Measurements from ENCODE around the gene DHRS13. TPM values are rescaled to one million over a fixed set of nuclear protein-coding genes. Genes with fewer than 3 reads are reported as not detected.

The DHRS13 gene
- total and polyA plus RNA-seq, 10 of the 15 experiments (the other 5 are each of a cell fraction or from before 2014, with no cell fraction given) = 0.18 to 55.2 (median 31.3) TPM; not detected in 1

GRCh38 chr17:28940675-28941074 lies 37.8 kb upstream of the DHRS13 start:
- H3K9ac ChIP-seq (ENCODE audit: control insufficient read depth, insufficient read depth, low read length) = no peak overlapping the region
- WGBS (ENCODE audit: insufficient coverage, insufficient replicate concordance, low lambda C conversion rate, missing lambda C conversion rate) = 30% methylated on average over 3 of the region's 3 CpGs
- no peak for FAIRE-seq
- H2AFZ ChIP-seq (ENCODE audit: control insufficient read depth, low read depth, low read length) = no peak overlapping the region
- H3K79me2 ChIP-seq (ENCODE audit: control insufficient read depth, insufficient read depth, low read length) = peaks cover 86% of the 10 kb centered on the region
- POLR2A ChIA-PET = interaction anchor here (0.6 kb wide), 1 partner anchor 188 kb away, joined by 3 read pairs; no protein-coding TSS in a partner anchor
- in situ Hi-C loops (cut with MboI) = no loop called here
- H3K4me3 ChIP-seq = no peak overlapping the region
- TF ChIP-seq ZZZ3 (IDR thresholded peaks at IDR 0.05; ENCODE audit: control insufficient read depth, insufficient read length, low read depth) (no peak), ZBED1 (IDR thresholded peaks at IDR 0.05; ENCODE audit: borderline replicate concordance) (no peak), POLR2AphosphoS5 (IDR thresholded peaks at IDR 0.05; ENCODE audit: low read length) (no peak), NFYA (IDR thresholded peaks at IDR 0.05; ENCODE audit: borderline replicate concordance, low read depth, low read length) (no peak), EP300 (IDR thresholded peaks at IDR 0.05; ENCODE audit: borderline replicate concordance in 1 of 2, control insufficient read depth in 1 of 2, low read depth in 2 of 2, low read length in 2 of 2) (no peak), SREBF1 (IDR thresholded peaks at IDR 0.05; ENCODE audit: low read length) (no peak), SMC3 (IDR thresholded peaks at IDR 0.05; ENCODE audit: borderline replicate concordance, low read length) (no peak)
- peaks cover 13% of the 10 kb centered on the region for H3K4me1 ChIP-seq (ENCODE audit: control insufficient read depth, insufficient read depth, low read length)
- no peak for ATAC-seq
- no TSS peak for BruUV-seq (replicated peaks)
- H4K20me1 ChIP-seq (ENCODE audit: control insufficient read depth, insufficient read depth) = no peaks in the 10 kb centered on the region
- no peak for DNase-seq (ENCODE audit: low read depth, low spot score)
- RAD21 ChIA-PET (ENCODE audit: unreplicated experiment) = interaction anchor here (0.6 kb wide), 1 partner anchor 17 kb away, joined by 3 read pairs; no protein-coding TSS in a partner anchor
- H3K4me2 ChIP-seq (ENCODE audit: control insufficient read depth, insufficient read depth) = no peak overlapping the region
- H3K27ac ChIP-seq (ENCODE audit: control insufficient read depth, insufficient read depth) = no peak overlapping the region
- H3K27me3 ChIP-seq (replicated peaks in 1 of 2; ENCODE audit: control insufficient read depth in 2 of 2, insufficient read depth in 2 of 2, low read length in 1 of 2) = no peaks in the 10 kb centered on the region
- intact Hi-C loops (cut with micrococcal nuclease; ENCODE audit: unreplicated experiment) = no loop called here
- CTCF ChIA-PET = interaction anchor here (0.9 kb wide), 1 partner anchor 9 kb away, joined by 3 read pairs; no protein-coding TSS in a partner anchor
- no peaks in the 10 kb centered on the region for H3K9me3 ChIP-seq (replicated peaks; ENCODE audit: control insufficient read depth, insufficient read depth, low read length)
- H3K36me3 ChIP-seq (ENCODE audit: control insufficient read depth in 2 of 2, insufficient read depth in 2 of 2, low read length in 1 of 2) = peaks cover 0 to 21% of the 10 kb centered on the region in 2 experiments
- SMC1A ChIA-PET (ENCODE audit: uncharacterized antibody, unreplicated experiment) = interaction anchor here (1.4 to 5.1 kb wide), 2 partner anchors 9 to 13 kb away, joined by 3 to 34 read pairs; no protein-coding TSS in a partner anchor

GRCh38 chr17:28940142-28940541 lies 37.3 kb upstream of the DHRS13 start:
- Histone ChIP-seq H3K4me1 (ENCODE audit: control insufficient read depth, insufficient read depth, low read length) (peaks cover 9% of the 10 kb centered on the region; the same call in 1 of the 2 replicates), H3K9ac (ENCODE audit: control insufficient read depth, insufficient read depth, low read length) (no peak overlapping the region), H4K20me1 (ENCODE audit: control insufficient read depth, insufficient read depth) (no peaks in the 10 kb centered on the region), H3K4me2 (ENCODE audit: control insufficient read depth, insufficient read depth) (no peak overlapping the region), H2AFZ (ENCODE audit: control insufficient read depth, low read depth, low read length) (no peak overlapping the region), H3K79me2 (ENCODE audit: control insufficient read depth, insufficient read depth, low read length) (peaks cover 83% of the 10 kb centered on the region), H3K9me3 (replicated peaks; ENCODE audit: control insufficient read depth, insufficient read depth, low read length) (no peaks in the 10 kb centered on the region), H3K27ac (ENCODE audit: control insufficient read depth, insufficient read depth) (no peak overlapping the region), H3K4me3 (no peak overlapping the region), H3K27me3 (replicated peaks in 1 of 2; ENCODE audit: control insufficient read depth in 2 of 2, insufficient read depth in 2 of 2, low read length in 1 of 2) (no peaks in the 10 kb centered on the region), H3K36me3 (ENCODE audit: control insufficient read depth in 2 of 2, insufficient read depth in 2 of 2, low read length in 1 of 2) (peaks cover 0 to 21% of the 10 kb centered on the region in 2 experiments)
- DNase-seq (ENCODE audit: low read depth, low spot score) = no peak
- POLR2A ChIA-PET = interaction anchor here (0.8 kb wide), 1 partner anchor 47 kb away, joined by 3 read pairs; no protein-coding TSS in a partner anchor
- no TSS peak for BruUV-seq (replicated peaks)
- no peak for TF ChIP-seq NR2F1 (conservative IDR thresholded peaks at IDR 0.05)
- TF ChIP-seq RBBP5 (conservative IDR thresholded peaks at IDR 0.05) = no peak
- TF ChIP-seq CBFB (IDR thresholded peaks at IDR 0.05; ENCODE audit: low read depth) = no peak
- TF ChIP-seq MYC (IDR thresholded peaks at IDR 0.05; ENCODE audit: insufficient read depth, insufficient read length, insufficient replicate concordance, low read length, severe bottlenecking) = no peak
- no peak for TF ChIP-seq PAX8 (IDR thresholded peaks at IDR 0.05)
- no peak for TF ChIP-seq RCOR1 (conservative IDR thresholded peaks at IDR 0.05; ENCODE audit: low read depth, low read length)
- no peak for TF ChIP-seq ZBTB11 (CRISPR knock-in tag; IDR thresholded peaks at IDR 0.05)
- TF ChIP-seq SPI1 (IDR thresholded peaks at IDR 0.05; ENCODE audit: borderline replicate concordance, insufficient read depth, low read depth, low read length) = no peak
- TF ChIP-seq KAT2A (conservative IDR thresholded peaks at IDR 0.05; ENCODE audit: control insufficient read depth, low read depth, low read length) = no peak
- no peak for FAIRE-seq
- no peak for ATAC-seq
- CTCF ChIA-PET = no interaction called here
- intact Hi-C loops (cut with micrococcal nuclease; ENCODE audit: unreplicated experiment) (no loop called here), in situ Hi-C loops (cut with MboI) (no loop called here)
- WGBS (ENCODE audit: insufficient coverage, insufficient replicate concordance, low lambda C conversion rate, missing lambda C conversion rate) = 27% methylated on average over 3 of the region's 3 CpGs
- SMC1A ChIA-PET (ENCODE audit: uncharacterized antibody, unreplicated experiment) = interaction anchor here (0.8 to 5.1 kb wide), 3 partner anchors 7 to 13 kb away, joined by 3 to 34 read pairs (median 3); no protein-coding TSS in a partner anchor
- RAD21 ChIA-PET (ENCODE audit: unreplicated experiment) = interaction anchor here (0.6 kb wide), 1 partner anchor 177 kb away, joined by 3 read pairs; no protein-coding TSS in a partner anchor

All from GM12878 (cell line).